Measurements from ENCODE around the gene ZNF580.

Gene ZNF580

DNA sequence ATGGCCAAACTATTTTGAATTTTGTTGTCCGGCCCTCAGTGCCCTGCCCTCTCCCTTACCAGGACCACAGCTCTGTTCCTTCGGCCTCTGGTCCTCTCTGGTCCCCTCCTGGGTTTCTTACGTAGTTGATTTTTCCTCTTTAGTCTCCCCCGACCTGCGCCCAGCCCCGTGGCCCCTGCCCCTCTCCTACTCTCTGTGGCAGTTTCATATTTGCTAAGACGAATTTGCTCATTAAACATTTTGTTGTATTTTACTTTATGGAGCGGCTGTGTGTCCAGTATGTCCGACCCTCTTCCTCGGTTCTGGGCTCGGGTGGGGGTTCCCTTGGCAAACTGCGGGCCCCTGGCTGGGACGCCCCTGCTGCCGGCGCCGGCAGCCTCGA is 33.6 kb downstream of the ZNF580 start:
- no peak for DNase-seq (ENCODE audit: low read depth, low spot score)
- H3K27ac ChIP-seq, result peak overlapping the region; percentile 94

DNA sequence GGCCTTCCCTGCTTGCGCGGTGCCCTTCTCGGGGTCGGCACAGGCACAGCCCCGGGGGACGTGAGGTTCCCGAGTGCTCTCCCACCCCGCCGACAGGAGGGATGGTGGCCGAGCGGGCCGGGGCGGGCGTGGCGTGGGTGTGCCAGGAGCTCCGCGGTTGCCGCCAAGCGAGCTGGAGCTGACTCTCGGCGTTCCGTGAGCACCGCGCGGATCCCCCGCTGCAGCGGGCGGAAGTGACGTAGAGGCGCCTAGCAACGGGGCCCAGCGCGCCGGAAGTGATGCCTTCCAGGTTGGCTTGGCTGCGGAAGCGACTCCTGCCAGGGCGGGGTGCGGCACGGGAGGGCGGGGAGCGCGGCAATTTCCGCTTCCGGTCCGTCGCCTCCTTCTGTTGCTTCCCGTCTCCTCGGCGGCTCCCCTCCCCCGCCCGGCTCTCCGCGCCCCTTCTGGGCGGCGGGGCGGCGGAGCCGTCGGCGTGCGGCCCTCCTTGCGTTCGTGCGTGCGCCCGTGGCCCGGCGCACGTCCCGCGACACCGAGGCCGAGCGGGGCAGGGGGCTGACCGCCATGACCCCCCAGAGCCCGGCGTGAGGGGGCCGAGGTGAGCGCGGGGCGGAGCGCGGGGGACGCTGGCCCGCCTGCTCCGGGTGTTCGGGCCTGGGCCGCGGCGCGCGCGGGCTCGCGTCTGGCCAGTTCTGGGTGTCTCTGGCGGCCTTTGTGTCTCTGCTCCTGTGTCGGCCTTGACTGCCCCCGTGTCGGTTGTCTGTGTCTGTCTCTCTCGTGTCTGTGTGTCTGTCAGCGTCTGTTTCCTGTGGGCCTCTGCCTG is 34.2 kb downstream of the ZNF580 start, which contains the start of gene EPN1:
Gene EPN1 (plus strand): TSS at position 386 of the 820 bp plus-strand sequence. CDS start 3,402 bp downstream, outside the sequence.
- H3K27ac ChIP-seq, result peak within 1 kb of the TSS; percentile 94
- peak; percentile 90 for DNase-seq (ENCODE audit: low read depth, low spot score)

DNA sequence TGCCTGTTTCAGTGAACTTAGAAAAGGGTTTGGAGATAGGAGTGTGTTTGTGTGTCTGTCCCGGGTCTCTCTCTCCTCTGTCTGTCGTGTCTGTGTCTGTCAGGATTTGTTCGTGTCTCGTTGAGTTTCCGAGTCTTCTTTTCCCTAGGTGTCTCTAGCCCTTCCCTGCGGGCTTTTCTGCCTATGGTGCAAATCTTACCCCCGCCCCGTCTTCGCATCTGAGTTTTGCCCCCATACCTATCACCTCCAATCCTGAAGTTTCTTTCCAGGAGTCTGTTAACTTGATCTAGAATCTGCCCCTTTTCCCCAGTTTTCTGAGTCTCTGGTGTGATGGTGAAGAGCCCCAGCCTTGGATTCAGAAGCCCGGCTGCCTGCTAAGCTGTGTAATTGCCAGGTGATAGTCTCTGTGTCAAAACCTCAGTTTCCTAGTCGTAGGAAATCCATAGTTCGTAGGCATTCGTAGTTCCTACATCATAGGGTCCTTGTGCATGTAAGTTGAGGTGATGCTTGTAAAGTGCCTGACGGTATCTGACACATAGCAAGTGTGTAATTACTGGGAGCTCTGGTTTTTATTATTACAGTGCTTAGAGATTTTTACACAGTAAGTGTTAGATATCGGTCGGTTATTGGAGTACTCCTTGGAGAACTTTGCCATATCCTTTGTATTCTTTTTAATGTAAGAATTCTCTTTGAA is 35.0 kb downstream of the ZNF580 start:
- no peak for DNase-seq (ENCODE audit: low read depth, low spot score)
- H3K27ac ChIP-seq, result peak overlapping the region; percentile 94

DNA sequence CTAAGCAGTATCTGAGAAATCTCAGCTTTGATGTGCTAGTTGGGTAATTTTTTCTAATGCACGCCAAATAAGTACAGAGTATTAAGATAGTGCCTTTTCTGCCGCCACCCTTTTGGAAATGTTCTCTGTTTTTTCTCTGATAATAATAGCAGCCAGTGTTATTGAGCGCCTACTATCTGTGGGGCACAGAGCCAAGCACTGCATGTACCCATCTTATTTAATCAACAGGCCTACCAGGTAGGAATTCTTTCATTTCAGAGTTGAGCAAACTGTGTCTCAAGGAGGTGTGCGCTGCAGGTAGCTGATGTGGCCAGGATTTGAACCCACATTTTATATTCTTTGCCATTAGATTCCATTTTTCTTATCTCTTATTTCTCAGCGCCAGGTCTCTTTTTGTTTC is 35.6 kb downstream of the ZNF580 start:
- no peak for DNase-seq (ENCODE audit: low read depth, low spot score)
- H3K27ac ChIP-seq, result peak overlapping the region; percentile 94

DNA sequence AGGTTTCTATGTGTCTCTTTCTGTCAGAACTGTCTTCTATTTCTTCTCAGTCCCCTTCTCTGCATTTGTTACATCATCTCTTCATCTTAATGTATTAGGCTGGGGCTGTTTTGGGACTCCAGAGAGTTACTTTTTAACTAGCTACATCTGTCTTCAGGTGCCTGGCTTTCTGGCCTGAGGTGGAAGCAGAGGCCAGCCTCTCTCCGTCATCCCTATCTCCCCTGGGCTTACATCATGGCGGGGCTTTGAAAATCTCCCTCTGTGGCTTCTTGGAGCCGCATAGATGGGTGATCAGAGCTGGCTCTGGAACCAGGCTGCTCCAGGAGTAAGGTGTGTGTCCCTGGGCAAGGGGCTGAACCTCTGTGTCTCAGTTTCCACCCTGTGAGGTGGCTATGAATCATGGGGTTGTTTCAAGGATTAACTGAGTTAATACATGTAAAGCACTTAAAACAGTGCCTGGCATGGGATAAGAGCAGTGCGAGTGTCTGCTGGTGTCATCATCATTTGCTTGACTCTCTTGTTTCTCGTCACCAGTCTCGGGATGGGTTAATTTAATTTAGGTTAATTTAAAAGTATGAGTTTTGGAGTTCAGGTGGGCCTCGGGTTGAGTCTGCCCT is 36.2 kb downstream of the ZNF580 start:
- no peak for DNase-seq (ENCODE audit: low read depth, low spot score)
- peak overlapping the region; percentile 94 for H3K27ac ChIP-seq

DNA sequence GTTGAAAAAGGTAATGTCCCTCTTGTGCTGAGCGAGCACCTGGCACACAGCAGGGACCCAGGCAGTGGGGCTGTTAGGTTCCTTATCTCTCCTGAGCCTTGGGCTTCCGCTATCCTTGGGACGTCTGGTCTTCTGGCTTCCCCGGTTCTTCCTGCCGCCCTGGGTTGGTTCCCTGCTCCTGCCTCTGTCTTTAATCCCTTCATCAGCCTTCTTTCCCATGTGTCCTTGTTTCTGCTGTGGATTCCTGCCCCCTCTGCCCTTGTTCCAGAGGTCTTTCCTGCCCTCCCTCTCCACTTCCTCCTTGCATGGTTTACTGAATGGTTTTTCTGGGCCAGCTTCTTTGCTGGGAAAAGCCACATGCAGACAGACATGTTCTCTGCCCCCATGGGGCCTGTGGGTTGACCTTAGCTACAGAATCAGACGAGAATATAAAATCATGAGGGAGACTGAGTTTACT is 36.8 kb downstream of the ZNF580 start:
- peak overlapping the region; percentile 94 for H3K27ac ChIP-seq
- no peak for DNase-seq (ENCODE audit: low read depth, low spot score)

DNA sequence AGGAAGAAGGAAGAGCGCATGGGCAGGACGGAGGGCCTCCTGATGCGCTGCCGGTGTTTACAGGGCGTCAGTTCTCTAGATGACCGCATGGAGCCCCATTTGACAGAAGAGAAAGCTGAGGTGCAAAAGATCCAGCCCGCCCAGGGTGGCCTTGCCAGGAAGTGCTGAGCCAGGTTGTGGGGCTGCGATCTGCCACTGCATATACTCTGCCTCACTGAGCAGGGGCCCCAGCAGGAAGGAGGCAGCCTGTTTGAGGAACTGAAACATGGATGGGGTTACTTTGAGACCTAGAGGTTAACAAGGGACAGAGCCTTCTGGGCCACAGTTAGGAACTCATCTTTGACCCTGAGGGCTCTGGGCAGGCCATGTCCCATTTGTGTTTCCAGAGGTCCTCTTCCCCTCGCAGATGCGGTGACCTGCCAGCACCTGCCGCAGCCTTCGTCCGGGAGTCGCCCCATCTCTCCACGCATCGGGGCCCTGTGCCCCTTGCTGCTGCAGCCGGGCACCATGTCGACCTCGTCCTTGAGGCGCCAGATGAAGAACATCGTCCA is 37.4 kb downstream of the ZNF580 start:
- no peak for DNase-seq (ENCODE audit: low read depth, low spot score)
- peak overlapping the region; percentile 94 for H3K27ac ChIP-seq

DNA sequence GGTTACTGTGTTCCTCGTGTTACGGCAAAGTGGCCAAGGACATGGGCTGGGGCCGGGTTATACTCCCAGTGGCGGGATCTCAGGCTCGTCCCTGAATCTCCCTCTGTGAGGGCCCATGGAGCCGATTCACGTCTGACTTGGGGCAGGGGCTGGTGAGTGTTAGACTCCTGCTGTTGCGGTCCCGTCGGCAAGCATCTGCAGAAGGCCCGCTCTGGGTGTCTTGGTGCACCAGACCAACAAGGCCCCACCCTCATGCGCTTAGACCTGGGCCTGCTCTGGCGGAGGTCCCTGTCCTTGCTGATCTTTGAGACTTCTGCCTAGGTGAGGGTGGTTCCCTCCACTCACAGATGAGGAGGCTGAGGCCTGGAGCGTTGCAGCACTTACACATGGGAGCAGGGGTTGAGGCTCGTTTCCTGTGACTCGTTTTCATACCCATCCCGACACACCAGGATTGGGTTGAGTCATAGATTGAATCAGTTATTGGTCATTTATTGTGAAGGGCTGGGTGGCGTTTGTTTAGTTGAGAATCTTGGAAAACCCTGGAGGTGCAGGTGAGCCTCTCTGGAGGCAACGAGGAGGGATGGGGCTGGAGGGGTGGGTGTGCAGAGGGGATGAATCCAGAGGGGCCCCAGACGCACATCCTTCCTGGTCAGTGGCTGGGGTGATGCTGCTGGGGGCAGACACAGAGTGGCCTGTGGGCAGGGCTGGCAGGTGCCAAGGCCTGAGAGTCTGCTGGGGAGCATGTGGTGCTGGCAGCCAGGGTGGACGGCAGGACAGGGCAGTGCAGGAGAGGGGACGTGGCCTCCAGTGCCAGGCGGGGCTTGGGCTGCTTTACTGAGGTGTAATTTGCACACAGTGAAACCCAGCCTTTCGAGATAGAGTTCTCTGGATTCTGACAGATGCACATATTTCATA is 38.8 kb downstream of the ZNF580 start:
- H3K27ac ChIP-seq, result peak overlapping the region; percentile 94
- DNase-seq (ENCODE audit: low read depth, low spot score), result peak; percentile 46

DNA sequence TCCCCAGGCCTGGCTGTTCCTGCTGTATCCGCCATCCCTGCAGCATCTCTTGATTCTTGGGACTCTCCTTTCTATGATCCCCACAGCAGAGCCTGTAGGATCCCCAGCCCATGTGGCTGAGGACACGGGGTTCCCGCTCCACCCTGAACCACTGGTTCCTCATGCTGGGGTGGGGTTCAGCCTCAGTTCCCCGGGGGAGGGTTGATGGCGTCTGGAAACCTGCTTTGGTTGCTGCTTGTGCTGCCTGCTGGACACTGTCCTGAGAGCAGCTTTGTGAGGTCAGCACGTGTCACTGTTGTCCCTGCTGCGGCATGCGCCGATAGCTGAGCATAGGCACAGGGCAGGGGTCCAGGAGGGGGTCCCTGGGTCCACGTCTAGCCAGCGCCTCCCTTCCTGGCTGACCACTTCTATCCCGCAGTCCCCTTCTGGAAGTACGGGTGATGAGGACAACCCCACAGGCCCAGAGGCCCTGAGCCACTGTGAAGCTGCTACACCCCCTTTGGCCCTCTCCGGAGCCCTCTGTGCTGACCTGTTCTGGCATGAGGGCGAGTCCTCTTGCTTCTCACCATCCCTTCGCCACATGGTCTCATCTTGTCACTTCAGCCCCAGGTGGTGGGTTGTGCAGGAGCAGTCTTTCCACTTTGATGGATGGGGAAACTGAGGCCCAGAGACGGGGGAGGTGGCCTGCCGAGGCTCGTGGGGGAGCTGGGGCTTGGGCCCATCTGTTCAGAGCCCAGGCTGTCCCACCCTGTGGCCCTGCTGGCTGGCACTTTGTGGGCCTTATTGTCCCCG is 39.7 kb downstream of the ZNF580 start:
- no peak for DNase-seq (ENCODE audit: low read depth, low spot score)
- peak overlapping the region; percentile 94 for H3K27ac ChIP-seq

DNA sequence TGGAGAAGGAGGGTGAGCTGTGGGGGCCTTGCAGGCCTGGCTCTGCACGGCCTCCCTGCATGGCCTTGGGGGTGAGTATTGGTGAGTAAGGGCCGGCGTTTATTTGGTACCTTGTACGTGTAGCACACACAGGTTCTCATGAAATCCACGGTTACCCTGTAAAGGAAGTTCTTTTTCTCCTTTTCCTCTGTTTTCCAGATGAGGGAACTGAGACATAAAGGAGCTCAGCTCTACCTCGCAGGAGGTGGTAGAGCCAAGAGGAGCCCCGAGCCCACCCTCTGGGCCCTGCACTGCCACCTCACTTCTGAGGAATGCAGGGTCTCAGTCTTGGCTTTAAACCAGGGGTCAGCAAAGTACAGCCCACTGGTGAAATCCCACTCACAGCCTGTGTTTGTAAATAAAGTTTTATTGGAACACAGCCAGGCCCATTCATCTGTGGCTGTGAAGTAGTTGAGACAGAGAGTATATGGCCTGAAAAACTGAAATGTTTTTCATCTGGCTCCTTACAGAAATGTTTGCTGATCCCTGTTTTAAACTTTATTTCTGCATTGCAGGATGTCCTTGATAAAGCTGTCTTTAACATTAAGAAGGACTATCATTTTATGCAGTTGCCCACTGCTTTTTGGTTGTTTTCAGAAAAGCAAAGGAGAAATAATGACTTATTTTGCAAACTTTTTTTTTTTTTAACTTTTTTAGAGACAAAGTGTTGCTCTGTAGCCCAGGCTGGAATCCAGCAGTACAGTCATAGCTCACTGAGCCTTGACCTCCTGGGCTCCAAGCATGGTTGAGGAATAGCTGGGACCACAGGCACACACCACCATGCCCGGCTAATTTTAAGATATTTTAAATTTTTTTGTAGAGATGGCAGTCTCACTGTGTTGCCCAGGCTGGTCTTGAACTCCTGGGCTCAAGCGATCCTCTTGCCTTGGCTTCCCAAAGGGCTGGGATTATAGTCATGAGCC is 40.6 kb downstream of the ZNF580 start:
- no peak for DNase-seq (ENCODE audit: low read depth, low spot score)
- no peak overlapping the region for H3K27ac ChIP-seq

DNA sequence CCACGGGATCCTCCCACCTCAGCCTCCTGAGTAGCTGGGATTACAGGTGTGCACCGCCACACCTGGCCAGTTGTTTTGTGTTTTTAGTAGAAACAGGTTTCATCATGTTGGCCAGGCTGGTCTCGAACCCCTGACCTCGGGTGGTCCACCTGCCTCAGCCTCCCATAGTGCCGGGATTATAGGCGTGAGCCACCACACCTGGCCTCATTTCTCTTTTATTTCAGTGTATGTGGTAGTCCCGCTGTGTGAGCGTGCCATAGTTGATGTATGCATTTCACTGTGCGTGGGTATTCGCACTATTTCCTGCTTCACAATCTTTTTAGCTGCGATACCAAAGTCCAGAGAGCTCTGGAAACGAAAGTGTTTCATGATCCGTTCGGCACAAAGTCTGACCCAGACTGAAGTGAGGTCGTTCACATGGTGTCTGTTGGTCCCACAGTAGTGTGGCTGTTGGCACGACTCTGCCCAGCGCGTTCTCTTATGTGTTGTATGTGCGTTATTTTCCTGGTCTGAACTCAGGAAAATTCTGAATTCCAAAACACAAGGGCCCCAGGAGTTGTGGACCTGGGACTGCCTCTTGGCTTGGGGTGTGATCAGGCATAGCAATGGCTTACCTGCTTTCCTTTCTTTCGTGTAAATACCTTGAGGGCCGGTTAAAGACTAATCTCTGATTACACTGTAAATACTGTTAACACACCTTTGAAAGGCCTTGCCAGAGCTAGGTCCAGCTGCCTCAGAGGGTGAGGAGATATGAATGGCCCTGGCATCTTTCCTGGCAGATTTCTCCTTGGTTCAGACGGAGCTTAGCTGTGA is 42.9 kb downstream of the ZNF580 start:
- no peak overlapping the region for H3K27ac ChIP-seq
- DNase-seq (ENCODE audit: low read depth, low spot score), result no peak

DNA sequence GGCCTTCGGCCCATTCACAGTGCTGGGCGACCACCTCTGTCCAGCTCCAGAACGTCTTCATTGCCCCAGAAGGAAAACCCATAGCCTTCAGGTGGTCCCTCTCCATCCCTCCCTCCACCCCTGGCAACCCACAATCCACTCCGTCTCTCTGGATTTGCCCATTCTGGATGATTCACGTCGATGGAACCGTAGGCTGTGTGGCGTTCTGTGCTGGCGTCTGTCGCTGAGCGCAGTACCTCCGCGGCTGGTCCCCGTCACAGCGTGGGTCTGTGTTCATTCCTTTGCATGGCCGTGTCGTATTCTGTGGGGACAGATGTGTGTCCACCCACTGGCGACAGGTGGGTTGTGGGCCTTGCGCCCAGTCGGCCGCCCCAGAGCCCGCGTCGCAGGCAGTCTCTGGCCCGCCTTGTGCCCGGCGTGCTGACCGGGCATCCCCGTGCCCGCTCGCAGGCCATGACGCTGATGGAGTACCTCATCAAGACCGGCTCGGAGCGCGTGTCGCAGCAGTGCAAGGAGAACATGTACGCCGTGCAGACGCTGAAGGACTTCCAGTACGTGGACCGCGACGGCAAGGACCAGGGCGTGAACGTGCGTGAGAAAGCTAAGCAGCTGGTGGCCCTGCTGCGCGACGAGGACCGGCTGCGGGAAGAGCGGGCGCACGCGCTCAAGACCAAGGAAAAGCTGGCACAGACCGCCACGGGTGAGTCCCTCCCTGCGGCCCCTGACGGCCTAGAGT is 44.3 kb downstream of the ZNF580 start:
- no peak overlapping the region for H3K27ac ChIP-seq

DNA sequence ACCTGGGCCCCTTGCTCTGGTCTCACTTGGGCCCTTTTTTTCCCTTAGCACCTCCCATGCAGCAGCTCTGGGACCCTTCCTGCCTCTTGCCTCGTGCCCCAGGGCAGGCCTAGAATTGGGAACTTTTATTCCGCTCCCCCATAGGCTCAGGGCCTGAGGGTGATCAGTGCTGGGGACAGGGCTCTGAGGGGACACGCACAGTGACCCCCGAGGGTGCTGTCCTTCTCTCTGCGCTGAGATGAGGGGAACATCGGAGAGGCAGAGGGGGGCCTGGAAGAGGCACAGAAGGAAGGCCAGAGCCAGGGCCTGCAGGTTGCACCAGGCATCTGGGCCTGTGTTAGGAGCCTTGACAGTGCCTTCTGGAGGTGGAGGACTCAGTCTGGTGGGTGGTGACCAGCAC is 45.0 kb downstream of the ZNF580 start:
- DNase-seq (ENCODE audit: low read depth, low spot score), result no peak
- no peak overlapping the region for H3K27ac ChIP-seq

More for the DNA sequence above, 44.3 kb downstream of the ZNF580 start:
- no peak for DNase-seq (ENCODE audit: low read depth, low spot score)

DNA sequence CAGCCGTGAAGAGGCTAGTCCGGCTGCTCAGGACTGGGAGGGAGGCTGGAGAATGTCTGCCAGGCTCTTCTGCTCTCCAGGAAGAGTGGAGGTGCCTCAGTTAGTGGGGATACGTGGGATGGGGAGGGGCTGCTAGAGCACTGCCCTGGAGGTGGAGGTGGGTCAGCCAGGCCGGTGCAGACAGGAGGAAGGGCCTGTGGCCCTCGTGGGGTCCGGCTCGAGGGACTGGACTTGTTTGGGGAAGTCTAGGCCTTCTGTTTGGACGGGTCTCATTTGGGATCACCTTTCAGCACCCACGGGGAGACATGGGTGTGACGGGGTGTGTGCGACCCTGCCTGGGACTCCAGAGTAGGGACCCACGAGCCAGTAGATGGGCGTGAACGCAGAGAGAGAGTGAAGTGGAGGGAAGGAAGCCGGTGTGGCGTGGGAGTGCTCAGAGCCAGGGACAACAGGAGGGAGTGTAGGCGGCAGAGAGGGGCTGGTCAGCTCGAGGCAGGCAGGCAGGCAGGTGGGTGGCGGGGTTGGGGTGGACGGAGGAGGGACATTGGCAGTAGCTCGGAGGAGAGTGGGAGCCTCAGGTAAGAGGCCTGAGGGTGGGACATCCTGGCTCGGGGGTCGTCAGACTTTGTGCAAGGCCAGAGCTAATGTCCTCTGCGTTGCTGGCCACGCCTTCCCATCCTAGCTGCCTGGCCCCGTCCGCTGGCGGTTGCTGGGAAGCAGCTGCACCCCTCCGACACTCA is 45.7 kb downstream of the ZNF580 start:
- no peak for DNase-seq (ENCODE audit: low read depth, low spot score)
- no peak overlapping the region for H3K27ac ChIP-seq

DNA sequence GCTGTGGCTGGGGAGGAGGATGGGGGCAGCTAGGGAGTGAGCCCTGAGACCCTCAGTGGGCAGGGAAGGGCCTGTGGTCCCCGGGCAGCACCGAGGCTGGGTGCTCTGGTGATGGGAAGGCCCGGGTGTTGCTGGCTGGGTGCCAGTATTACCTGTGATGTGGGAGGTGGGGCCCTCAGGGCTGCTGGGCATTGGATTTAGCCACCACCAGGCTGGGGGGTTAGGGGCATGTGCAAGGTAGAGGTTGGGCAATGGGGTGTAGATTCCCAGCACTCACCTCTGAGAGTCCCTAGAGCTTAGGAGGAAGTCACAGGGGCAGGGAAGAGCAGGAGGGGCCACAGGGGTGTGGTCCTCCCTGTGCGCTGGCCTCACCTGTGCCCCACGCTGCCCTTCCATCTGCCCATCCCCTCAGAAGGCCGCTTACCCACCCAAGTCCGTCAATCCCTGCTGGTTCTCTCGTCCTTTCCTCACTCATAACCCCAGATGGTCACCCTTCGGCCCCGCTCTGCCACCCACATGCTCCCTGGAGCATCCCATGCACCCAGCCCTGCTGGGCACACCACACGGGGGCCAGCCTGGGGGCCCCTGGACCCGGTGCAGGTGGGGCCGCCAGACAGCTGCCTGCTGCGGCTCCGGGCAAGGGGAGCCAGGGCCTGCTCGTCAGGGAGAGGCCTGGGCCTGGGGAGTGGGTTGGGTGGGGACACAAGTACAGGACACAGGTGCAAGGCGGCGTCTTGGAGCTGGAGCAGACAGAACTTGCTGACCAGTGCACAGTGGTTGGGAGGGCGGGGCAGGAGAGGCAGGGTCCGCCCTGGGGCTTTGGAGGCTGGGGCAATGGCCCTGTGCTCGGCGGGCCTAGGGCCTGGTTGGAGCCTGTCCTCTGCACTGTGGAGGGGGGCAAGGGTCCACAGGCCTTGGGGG is 46.7 kb downstream of the ZNF580 start:
- H3K27ac ChIP-seq, result no peak overlapping the region
- no peak for DNase-seq (ENCODE audit: low read depth, low spot score)

All from epithelial cell of prostate (primary cell).